Smooth muscle cell of trachea (primary cell): Measurements from ENCODE around the gene OR51B2. TPM values are rescaled to one million over a fixed set of nuclear protein-coding genes. Genes with fewer than 3 reads are reported as not detected.

ENCODE experiments used
- total RNA-seq: library from RNA; depleted of rRNA; stranded (reverse); fragments of >200 nt; gene quantifications from 2 replicates; pipeline ENCODE4 v1.2.1, GENCODE V29; 2014

OR51B2 gene
- not detected in 2 replicates for total RNA-seq

GRCh38 chr11:5324197-5324596 is at the start of gene OR51B2:
Gene OR51B2 (minus strand): TSS chr11:5324297. CDS start chr11:5324297, 0 bp downstream.

GRCh38 chr11:5351208-5351607 is 27.1 kb upstream of the OR51B2 start, which contains the start of gene OR51B6:
Gene OR51B6 (plus strand): TSS chr11:5351508. CDS start chr11:5351508, 0 bp downstream.

GRCh38 chr11:5343474-5344335 is 19.6 kb upstream of the OR51B2 start, which contains the start of gene OR51B5:
Gene OR51B5 (minus strand): TSS chr11:5343524. CDS start chr11:5343524, 0 bp downstream.

GRCh38 chr11:5301846-5302245 is 22.3 kb downstream of the OR51B2 start, which contains the start of gene OR51B4:
Gene OR51B4 (minus strand): TSS chr11:5301946. CDS start chr11:5301946, 0 bp downstream.

Other genes with a start within 250 kb of the OR51B2 start
- gene OR52A5, start 185.9 kb downstream of the OR51B2 start, total RNA-seq = not detected in 2 replicates
- gene OR52A1, start 169.5 kb downstream of the OR51B2 start, total RNA-seq = not detected in 2 replicates
- gene OR51V1, start 123.6 kb downstream of the OR51B2 start, total RNA-seq = not detected in 2 replicates
- not detected in 2 replicates for gene HBB, start 97.2 kb downstream of the OR51B2 start, total RNA-seq
- 0.83 and 1.0 TPM in 2 replicates for gene HBD, start 89.8 kb downstream of the OR51B2 start, total RNA-seq
- not detected in 2 replicates for gene HBG1, start 74.4 kb downstream of the OR51B2 start, total RNA-seq
- gene HBG2, start 69.5 kb downstream of the OR51B2 start, total RNA-seq = not detected in 2 replicates
- 0.29 and 0.33 TPM in 2 replicates for gene HBE1, start 54.4 kb downstream of the OR51B2 start, total RNA-seq
- not detected in 2 replicates for gene OR51B4, start 22.4 kb downstream of the OR51B2 start, total RNA-seq
- gene OR51B5, start 19.2 kb upstream of the OR51B2 start, total RNA-seq = 0.29 TPM in 1 of 2 replicates, not detected in the other
- not detected in 2 replicates for gene OR51B6, start 27.2 kb upstream of the OR51B2 start, total RNA-seq
- gene OR51M1, start 59.5 kb upstream of the OR51B2 start, total RNA-seq = not detected in 2 replicates
- not detected in 2 replicates for gene OR51Q1, start 97.8 kb upstream of the OR51B2 start, total RNA-seq
- not detected in 2 replicates for gene OR51I1, start 117.2 kb upstream of the OR51B2 start, total RNA-seq
- not detected in 2 replicates for gene OR51I2, start 125.0 kb upstream of the OR51B2 start, total RNA-seq
- gene OR52D1, start 164.4 kb upstream of the OR51B2 start, total RNA-seq = not detected in 2 replicates
- 0.15 and 0.17 TPM in 2 replicates for gene UBQLN3, start 185.7 kb upstream of the OR51B2 start, total RNA-seq
- gene UBQLNL, start 192.4 kb upstream of the OR51B2 start, total RNA-seq = 0.15 and 0.17 TPM in 2 replicates
- gene OR52H1, start 224.2 kb upstream of the OR51B2 start, total RNA-seq = 0.17 and 0.73 TPM in 2 replicates